Karpas-422 (cell line): ENCODE data around the gene HS6ST1. TPM values are rescaled to one million over a fixed set of nuclear protein-coding genes. Genes with fewer than 3 reads are reported as not detected.

Experiments used
- DNase-seq: peaks from one replicate; pipeline ENCODE4 v3.0.0-alpha.2; 2015
- H2AFZ ChIP-seq: fragments of 200-600 bp; sonication (generic); 2 replicates; pipeline ENCODE4 v1.6.1; 2014; ENCODE audit warnings: antibody characterized with exemption, low read length, mixed read lengths
- H3K27ac ChIP-seq: fragments of 200-600 bp; sonication (generic); 2 replicates; pipeline ENCODE4 v1.5.1; 2014; ENCODE audit warnings: mild to moderate bottlenecking, low read length, moderate library complexity
- H3K27me3 ChIP-seq: fragments of 200-600 bp; sonication (generic); 2 replicates; pipeline ENCODE4 v1.6.1; 2014; ENCODE audit warnings: low read length, mixed read lengths
- H3K36me3 ChIP-seq: fragments of 200-600 bp; sonication (generic); 2 replicates; pipeline ENCODE4 v1.6.1; 2014; ENCODE audit warnings: low read length, mixed read lengths; ENCODE audit not compliant: insufficient read depth
- H3K4me1 ChIP-seq: fragments of 200-600 bp; sonication (generic); 2 replicates; pipeline ENCODE4 v1.6.1; 2014; ENCODE audit warnings: mild to moderate bottlenecking, low read length, mixed read lengths
- H3K4me2 ChIP-seq: fragments of 200-600 bp; sonication (generic); 2 replicates; pipeline ENCODE4 v1.6.1; 2014; ENCODE audit warnings: low read length, low read depth, mild to moderate bottlenecking; ENCODE audit not compliant: poor library complexity, severe bottlenecking
- H3K4me3 ChIP-seq: fragments of 200-600 bp; sonication (generic); 2 replicates; pipeline ENCODE4 v1.5.1; 2014; ENCODE audit warnings: mild to moderate bottlenecking, antibody characterized with exemption, low read length, mixed read lengths
- H3K79me2 ChIP-seq: fragments of 200-600 bp; sonication (generic); 2 replicates; pipeline ENCODE4 v1.6.1; 2014; ENCODE audit warnings: mild to moderate bottlenecking, low read length, mixed read lengths
- H3K9ac ChIP-seq: fragments of 200-600 bp; sonication (generic); 2 replicates; pipeline ENCODE4 v1.6.0; 2014; ENCODE audit warnings: low read length
- H3K9me2 ChIP-seq: fragments of 200-600 bp; sonication (generic), shearing (Covaris generic); replicated peaks from 2 replicates; pipeline ENCODE4 v1.6.0; 2014; ENCODE audit warnings: mild to moderate bottlenecking, low read length, moderate library complexity; ENCODE audit not compliant: insufficient read depth
- H3K9me3 ChIP-seq: fragments of 300-700, 200-600 bp; sonication (generic); 2 replicates; pipeline ENCODE4 v1.6.1; 2014; ENCODE audit warnings: low read length, mixed read lengths
- H4K20me1 ChIP-seq: fragments of 200-600 bp; sonication (generic); 2 replicates; pipeline ENCODE4 v1.6.1; 2014; ENCODE audit warnings: mild to moderate bottlenecking, antibody characterized with exemption, low read length, low read depth; ENCODE audit not compliant: insufficient read depth
- total RNA-seq: library from RNA; depleted of rRNA; stranded (reverse); fragments of >200 nt; shearing (Covaris generic); gene quantifications from 2 replicates; pipeline ENCODE4 v1.2.3, GENCODE V29; 2014; ENCODE audit warnings: low replicate concordance

Gene HS6ST1
- total RNA-seq, 1 experiment from 2014 or later, result 3.3 TPM

GRCh38 chr2:128354726-128355470 is 36.2 kb upstream of the HS6ST1 start:
- Histone ChIP-seq H3K27ac (no peak overlapping the region), H2AFZ (no peak overlapping the region), H3K36me3 (no peaks in the 10 kb centered on the region), H3K9me2 (no peaks in the 10 kb centered on the region), H3K27me3 (no peaks in the 10 kb centered on the region), H3K9me3 (no peaks in the 10 kb centered on the region), H4K20me1 (no peaks in the 10 kb centered on the region), H3K9ac (no peak overlapping the region), H3K4me1 (no peaks in the 10 kb centered on the region), H3K4me2 (no peak overlapping the region), H3K4me3 (no peak overlapping the region), H3K79me2 (no peaks in the 10 kb centered on the region)
- DNase-seq, result no peak

GRCh38 chr2:128354161-128354560 is 35.5 kb upstream of the HS6ST1 start:
- H3K9ac ChIP-seq, result no peak overlapping the region
- H3K27ac ChIP-seq, result no peak overlapping the region
- H3K27me3 ChIP-seq, result no peaks in the 10 kb centered on the region
- no peaks in the 10 kb centered on the region for H3K4me1 ChIP-seq
- no peaks in the 10 kb centered on the region for H3K36me3 ChIP-seq
- DNase-seq, result no peak
- H3K4me3 ChIP-seq, result no peak overlapping the region
- H3K4me2 ChIP-seq, result no peak overlapping the region
- H3K9me2 ChIP-seq, result no peaks in the 10 kb centered on the region
- no peaks in the 10 kb centered on the region for H3K9me3 ChIP-seq
- no peak overlapping the region for H2AFZ ChIP-seq
- no peaks in the 10 kb centered on the region for H4K20me1 ChIP-seq
- H3K79me2 ChIP-seq, result no peaks in the 10 kb centered on the region

- Histone ChIP-seq H3K4me3 (no peak overlapping the region), H3K27ac (no peak overlapping the region), H4K20me1 (no peaks in the 10 kb centered on the region), H2AFZ (no peak overlapping the region), H3K9ac (no peak overlapping the region), H3K4me2 (no peak overlapping the region), H3K9me2 (no peaks in the 10 kb centered on the region), H3K9me3 (no peaks in the 10 kb centered on the region), H3K4me1 (no peaks in the 10 kb centered on the region), H3K27me3 (no peaks in the 10 kb centered on the region), H3K79me2 (no peaks in the 10 kb centered on the region), H3K36me3 (no peaks in the 10 kb centered on the region)
- no peak for DNase-seq
Measured at GRCh38 chr2:128350736-128351135, 32.1 kb upstream of the HS6ST1 start.

GRCh38 chr2:128348701-128349100 is 30.0 kb upstream of the HS6ST1 start:
- Histone ChIP-seq H2AFZ (no peak overlapping the region), H3K4me2 (no peak overlapping the region), H3K4me1 (no peaks in the 10 kb centered on the region), H3K4me3 (no peak overlapping the region), H3K27ac (no peak overlapping the region), H3K79me2 (no peaks in the 10 kb centered on the region), H3K9ac (no peak overlapping the region), H4K20me1 (no peaks in the 10 kb centered on the region), H3K9me2 (no peaks in the 10 kb centered on the region), H3K27me3 (no peaks in the 10 kb centered on the region), H3K36me3 (no peaks in the 10 kb centered on the region), H3K9me3 (no peaks in the 10 kb centered on the region)
- no peak for DNase-seq

- H3K4me1 ChIP-seq, result no peaks in the 10 kb centered on the region
- H3K79me2 ChIP-seq, result no peaks in the 10 kb centered on the region
- no peaks in the 10 kb centered on the region for H3K27me3 ChIP-seq
- H4K20me1 ChIP-seq, result no peaks in the 10 kb centered on the region
- no peak overlapping the region for H3K4me3 ChIP-seq
- H3K36me3 ChIP-seq, result no peaks in the 10 kb centered on the region
- H3K9me2 ChIP-seq, result no peaks in the 10 kb centered on the region
- H2AFZ ChIP-seq, result no peak overlapping the region
- no peak overlapping the region for H3K27ac ChIP-seq
- H3K9ac ChIP-seq, result no peak overlapping the region
- no peak for DNase-seq
- no peaks in the 10 kb centered on the region for H3K9me3 ChIP-seq
- no peak overlapping the region for H3K4me2 ChIP-seq
Measured at GRCh38 chr2:128347701-128348539, 29.3 kb upstream of the HS6ST1 start.

- Histone ChIP-seq H3K4me2 (no peak overlapping the region), H3K9ac (no peak overlapping the region)
- no peak for DNase-seq
Measured at GRCh38 chr2:128347171-128347558, 28.5 kb upstream of the HS6ST1 start.

GRCh38 chr2:128346291-128347170 is 27.9 kb upstream of the HS6ST1 start:
- H3K4me1 ChIP-seq, result peaks cover 6% of the 10 kb centered on the region
- no peak for DNase-seq
- no peaks in the 10 kb centered on the region for H3K9me3 ChIP-seq
- no peak overlapping the region for H3K27ac ChIP-seq
- no peaks in the 10 kb centered on the region; the same call in 1 of the 2 replicates for H3K36me3 ChIP-seq
- H3K27me3 ChIP-seq, result no peaks in the 10 kb centered on the region
- no peak overlapping the region for H3K4me2 ChIP-seq
- H3K9me2 ChIP-seq, result no peaks in the 10 kb centered on the region; the same call in 1 of the 2 replicates
- H3K9ac ChIP-seq, result no peak overlapping the region
- no peaks in the 10 kb centered on the region for H3K79me2 ChIP-seq
- no peak overlapping the region for H3K4me3 ChIP-seq
- no peak overlapping the region for H2AFZ ChIP-seq
- H4K20me1 ChIP-seq, result no peaks in the 10 kb centered on the region

More at GRCh38 chr2:128347171-128347558, 28.5 kb upstream of the HS6ST1 start:
- no peaks in the 10 kb centered on the region for H3K79me2 ChIP-seq
- no peaks in the 10 kb centered on the region for H3K36me3 ChIP-seq
- H4K20me1 ChIP-seq, result no peaks in the 10 kb centered on the region
- H3K4me1 ChIP-seq, result peaks cover 6% of the 10 kb centered on the region
- no peak overlapping the region for H3K4me3 ChIP-seq
- H3K9me2 ChIP-seq, result no peaks in the 10 kb centered on the region
- H2AFZ ChIP-seq, result no peak overlapping the region
- no peaks in the 10 kb centered on the region for H3K27me3 ChIP-seq
- H3K27ac ChIP-seq, result no peak overlapping the region
- H3K9me3 ChIP-seq, result no peaks in the 10 kb centered on the region
